Motor neuron (in vitro differentiated cells): ENCODE measurements around the gene NKX2-3. TPM values are rescaled to one million over a fixed set of nuclear protein-coding genes. Genes with fewer than 3 reads are reported as not detected.
A peak's percentile ranks its signal among the peaks of the same experiment; 100 is the strongest.

Experiments
- ATAC-seq, 8 experiments: fragments of 200-7000 bp; cut with Tn5 transposase; replicated peaks in 6 of 8; 2 replicates each; pipeline ENCODE4 v1.8.0; 2021; ENCODE audit warnings: mild to moderate bottlenecking in 8 of 8, moderate library complexity in 8 of 8
- H3K27ac ChIP-seq, 2 donors: fragments of 250-450 bp; sonication (Bioruptor Pico); 2 replicates each; pipeline ENCODE4 v1.9.0; 2021; ENCODE audit warnings: antibody characterized with exemption in 2 of 2, mild to moderate bottlenecking in 2 of 2, moderate library complexity in 1 of 2
- H3K4me1 ChIP-seq, 2 donors: fragments of 250-450 bp; sonication (Bioruptor Pico); replicated peaks in 1 of 2; 2 replicates each; pipeline ENCODE4 v1.6.1; 2021; ENCODE audit warnings: antibody characterized with exemption in 2 of 2, mild to moderate bottlenecking in 2 of 2, moderate library complexity in 1 of 2
- H3K4me3 ChIP-seq, 5 donors: fragments of 250-450 bp; sonication (Bioruptor Pico); 2 replicates each; pipeline ENCODE4 v1.9.0; 2021; ENCODE audit warnings: antibody characterized with exemption in 5 of 5, mild to moderate bottlenecking in 5 of 5, moderate library complexity in 4 of 5
- WGBS, 10 experiments: fragments of 450-650 bp; shearing (Covaris generic); methylation state at CpG; one replicate each; pipeline ENCODE4 v1.0.0; 2022; 5-methylcytosine and 5-hydroxymethylcytosine counted together
- in situ Hi-C, 9 experiments: fragments of 400-800 bp; cut with MboI; loops; one replicate each; pipeline ENCODE4 v1.15.0; 2021; ENCODE audit warnings: low sequenced_read_pairs in 9 of 9, low pct_unique_long_range_greater_than_20kb in 2 of 9; ENCODE audit not compliant: unreplicated experiment in 9 of 9
- total RNA-seq, 8 experiments: library from RNA; unstranded; fragments of 300-600 nt; gene quantifications; 2 replicates each; pipeline versions ENCODE4 v1.2.3 to v1.2.4, GENCODE V29; 2022

The NKX2-3 gene
- total RNA-seq, result under 1 TPM in 2 of 8 experiments, not detected in 6; 0.05 to 0.33 TPM

DNA sequence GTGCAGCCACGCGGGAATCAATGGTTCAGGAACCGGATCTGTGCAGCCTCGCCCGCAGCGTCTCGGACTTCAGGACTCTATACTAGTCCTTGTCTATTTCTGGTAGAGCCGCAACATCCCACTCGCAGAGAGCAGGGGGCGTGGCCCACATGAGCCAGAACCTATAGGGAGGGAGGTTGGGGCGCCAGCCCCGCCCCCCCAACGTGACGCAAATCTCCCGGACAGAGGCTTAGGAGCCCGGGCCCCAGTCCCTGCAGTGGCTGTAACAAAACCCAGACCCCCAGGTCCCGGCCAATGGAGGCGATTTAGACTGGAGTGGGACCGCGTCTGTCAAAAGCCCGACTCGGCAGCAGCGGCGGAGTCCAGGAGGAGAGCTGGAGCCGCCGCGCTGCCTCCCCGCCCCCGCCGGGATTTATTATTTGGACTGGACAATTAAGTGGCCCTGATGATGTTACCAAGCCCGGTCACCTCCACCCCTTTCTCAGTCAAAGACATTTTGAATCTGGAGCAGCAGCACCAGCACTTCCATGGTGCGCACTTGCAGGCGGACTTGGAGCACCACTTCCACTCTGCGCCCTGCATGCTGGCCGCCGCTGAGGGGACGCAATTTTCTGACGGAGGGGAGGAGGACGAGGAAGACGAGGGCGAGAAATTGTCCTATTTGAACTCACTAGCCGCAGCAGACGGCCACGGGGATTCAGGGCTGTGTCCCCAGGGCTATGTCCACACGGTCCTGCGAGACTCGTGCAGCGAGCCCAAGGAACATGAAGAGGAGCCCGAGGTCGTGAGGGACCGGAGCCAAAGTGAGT, at the start of gene NKX2-3:
Gene NKX2-3 (plus strand): TSS at position 256 of the 809 bp plus-strand sequence. CDS start 190 bp downstream, at position 446.
- Histone ChIP-seq H3K4me1 (peaks cover 0 to 9% of the 10 kb centered on the region in 2 donors), H3K4me3 (peak within 1 kb of the TSS in 2 of 5 donors; percentile 23 to 26), H3K27ac (no peak within 1 kb of the TSS)
- 0 to 18% (median 3%) methylated on average over 2 to 18 of the region's 51 CpGs; no CpG with 5 or more reads in 5 of the 10 experiments for WGBS, 10 experiments
- in situ Hi-C loops, result no loop called here
- peak in 7 of 8 experiments; percentile 43 to 74 (median 57) for ATAC-seq

DNA sequence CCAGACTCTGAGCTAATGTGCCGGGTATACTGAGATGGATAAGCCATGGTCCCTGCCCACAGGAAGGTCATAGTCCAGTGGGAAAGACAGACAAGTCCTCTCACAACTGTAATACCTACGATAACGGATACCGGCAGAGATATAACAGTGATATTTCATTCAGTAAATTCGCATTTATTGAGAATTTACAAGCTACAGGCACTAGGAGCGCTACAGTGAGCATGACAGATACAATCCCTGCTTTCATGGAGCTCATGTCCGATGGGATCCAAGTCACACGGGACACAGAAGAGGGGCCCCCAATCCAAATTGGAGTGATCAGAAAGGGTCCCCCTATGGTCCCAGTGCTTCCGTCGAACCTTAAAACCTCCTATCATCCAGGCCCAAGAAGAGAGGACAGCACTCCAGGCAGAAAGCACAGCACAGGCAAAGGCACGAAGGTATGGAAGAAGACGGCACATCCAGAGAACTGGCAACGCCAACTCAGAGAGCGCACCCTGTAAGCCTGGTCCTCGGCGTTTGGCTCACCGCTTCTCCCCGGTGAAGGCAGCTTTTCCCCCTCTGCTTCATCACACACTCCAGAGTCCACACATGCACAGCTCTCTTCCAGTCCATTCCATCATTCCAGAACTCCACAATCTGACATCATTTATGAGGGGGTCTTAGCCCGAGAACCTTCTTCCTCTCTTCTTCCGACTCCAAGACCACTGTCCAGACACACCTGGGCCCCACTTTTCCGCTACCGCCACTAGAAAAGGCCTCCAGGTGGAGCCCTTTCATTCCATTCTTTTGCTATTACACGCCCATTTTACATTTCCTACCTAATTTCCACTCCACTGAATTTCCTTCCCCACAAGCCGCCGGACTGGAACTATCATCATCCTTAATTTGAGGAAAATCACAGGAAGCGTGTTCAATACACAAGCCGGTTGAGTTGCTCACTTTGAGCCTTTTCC, 47.8 kb upstream of the NKX2-3 start:
- no peak overlapping the region for H3K4me3 ChIP-seq
- no peak overlapping the region for H3K27ac ChIP-seq
- in situ Hi-C loops, result no loop called here
- ATAC-seq, result no peak
- no peaks in the 10 kb centered on the region for H3K4me1 ChIP-seq
- whole genome bisulfite sequencing, 10 experiments, result 39 to 82% (median 63%) methylated on average over 3 to 20 of the region's 27 CpGs

GRCh38 chr10:99487125-99487807, 45.5 kb upstream of the NKX2-3 start:
- H3K4me3 ChIP-seq, result no peak overlapping the region
- ATAC-seq, result peak in 2 of 8 experiments; percentile 51 to 80
- no peak overlapping the region for H3K27ac ChIP-seq
- no peaks in the 10 kb centered on the region for H3K4me1 ChIP-seq
- 0 to 80% (median 59%) methylated on average over 1 to 5 of the region's 5 CpGs; no CpG with 5 or more reads in 1 of the 10 experiments for WGBS, 10 experiments
- in situ Hi-C loops, result no loop called here

DNA sequence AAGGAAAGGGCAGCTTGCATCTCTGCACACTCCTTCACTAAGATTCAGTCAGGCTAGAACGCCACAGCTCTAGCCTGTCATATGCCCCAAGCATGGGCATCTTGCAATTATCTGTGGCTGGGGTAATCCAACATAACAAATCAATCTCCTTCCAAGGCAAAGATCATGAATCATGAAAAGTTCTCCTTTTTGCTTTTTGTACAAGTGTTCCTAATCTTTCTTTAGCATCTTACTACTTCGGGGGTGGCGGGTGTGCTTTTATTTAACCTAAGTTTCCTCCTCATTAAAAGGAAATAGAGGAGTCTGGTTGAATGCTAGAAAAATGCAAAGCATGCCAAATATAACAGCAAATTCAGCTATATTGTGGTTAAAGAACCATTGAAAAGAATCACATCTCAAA, 43.5 kb upstream of the NKX2-3 start:
- no peaks in the 10 kb centered on the region for H3K4me1 ChIP-seq
- no peak overlapping the region for H3K4me3 ChIP-seq
- no peak for ATAC-seq
- 34 to 85% (median 70%) methylated on average over 1 to 3 of the region's 3 CpGs; no CpG with 5 or more reads in 2 of the 10 experiments for WGBS, 10 experiments
- H3K27ac ChIP-seq, result no peak overlapping the region
- in situ Hi-C loops, result no loop called here

DNA sequence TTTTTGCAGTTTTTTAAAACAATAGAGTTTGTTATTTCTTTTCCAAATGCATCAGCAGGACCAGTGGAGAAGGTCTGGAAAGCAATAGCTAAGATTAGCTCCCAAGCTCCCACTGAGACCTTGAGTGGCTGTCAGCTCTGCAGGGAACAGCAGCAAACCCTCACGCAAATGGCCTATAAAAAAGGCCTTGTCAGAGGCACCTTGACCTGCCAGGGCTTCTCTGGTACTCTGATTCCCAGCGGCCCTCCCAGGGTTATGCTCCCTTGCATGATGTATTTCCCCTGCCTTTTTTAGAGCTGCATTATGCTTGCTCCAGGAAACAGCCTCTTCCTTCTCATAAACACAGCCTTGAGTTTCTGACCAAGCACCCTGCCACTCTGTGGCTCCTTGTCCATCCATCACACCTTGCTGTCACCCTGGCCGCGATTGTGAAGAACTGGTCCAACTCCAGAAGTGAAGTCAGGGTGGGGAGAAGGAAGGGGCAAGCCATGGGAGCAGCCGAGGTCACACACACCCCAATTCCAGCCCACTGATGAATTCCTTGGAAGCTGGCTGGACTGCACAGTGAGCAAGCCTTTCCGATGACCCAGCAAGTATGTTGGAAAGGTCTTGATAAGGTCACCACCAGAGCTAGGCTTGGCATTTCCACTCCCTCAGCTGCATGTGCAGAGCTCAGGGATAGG, 35.3 kb upstream of the NKX2-3 start:
- in situ Hi-C loops, result no loop called here
- Histone ChIP-seq H3K4me3 (no peak overlapping the region), H3K4me1 (no peaks in the 10 kb centered on the region), H3K27ac (no peak overlapping the region)
- ATAC-seq, result no peak
- 0 to 80% (median 40%) methylated on average over 1 to 6 of the region's 6 CpGs; no CpG with 5 or more reads in 2 of the 10 experiments for WGBS, 10 experiments

DNA sequence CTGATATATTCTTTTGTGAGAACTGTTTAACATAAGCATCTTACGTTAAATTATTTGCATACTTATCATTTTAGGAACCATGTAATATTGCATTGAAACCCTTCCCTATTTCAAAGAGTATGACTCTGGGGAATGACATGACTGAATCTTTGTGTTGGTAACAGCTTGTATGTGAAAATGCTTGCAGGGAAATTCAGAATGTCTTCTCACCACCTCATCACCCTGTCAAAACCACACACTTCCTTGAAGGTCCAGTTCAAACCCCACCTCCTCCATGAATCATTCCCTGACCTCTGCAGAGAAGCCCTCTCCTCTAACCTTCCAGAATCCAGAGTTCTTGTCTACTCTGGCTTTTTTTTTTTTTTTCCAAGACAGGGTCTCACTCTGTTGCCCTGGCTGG, 26.3 kb upstream of the NKX2-3 start:
- WGBS, 10 experiments, result 0 to 100% (median 92%) methylated on average over 1 of the region's 1 CpG; no CpG with 5 or more reads in 5 of the 10 experiments
- ATAC-seq, result no peak
- Histone ChIP-seq H3K27ac (no peak overlapping the region), H3K4me3 (no peak overlapping the region), H3K4me1 (no peaks in the 10 kb centered on the region)
- in situ Hi-C loops, result no loop called here

- Histone ChIP-seq H3K27ac (no peak overlapping the region), H3K4me3 (no peak overlapping the region), H3K4me1 (no peaks in the 10 kb centered on the region)
- no peak for ATAC-seq
- in situ Hi-C loops, result no loop called here
These were observed 25.5 kb upstream of the NKX2-3 start for GRCh38 chr10:99507265-99507664.

DNA sequence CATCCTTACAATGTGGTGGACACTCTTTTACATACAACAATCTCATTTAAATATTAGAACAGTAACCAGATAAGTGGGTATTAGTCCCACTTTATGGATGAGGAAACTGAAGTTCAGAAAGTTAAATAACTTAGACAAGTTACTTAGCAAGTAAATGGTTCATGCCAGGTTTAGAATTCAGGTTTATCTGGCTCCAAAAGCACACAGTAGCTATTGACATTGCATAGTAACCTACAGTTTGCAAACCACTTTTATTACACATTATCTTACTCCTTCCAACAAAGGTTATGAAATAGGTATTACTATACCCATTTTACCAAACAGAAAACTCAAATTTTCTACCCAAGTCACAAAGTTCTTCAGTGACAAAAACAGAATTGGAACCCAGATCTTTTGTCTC, 19.7 kb upstream of the NKX2-3 start:
- no peak for ATAC-seq
- Histone ChIP-seq H3K27ac (no peak overlapping the region), H3K4me3 (no peak overlapping the region), H3K4me1 (no peaks in the 10 kb centered on the region)
- in situ Hi-C loops, result no loop called here

DNA sequence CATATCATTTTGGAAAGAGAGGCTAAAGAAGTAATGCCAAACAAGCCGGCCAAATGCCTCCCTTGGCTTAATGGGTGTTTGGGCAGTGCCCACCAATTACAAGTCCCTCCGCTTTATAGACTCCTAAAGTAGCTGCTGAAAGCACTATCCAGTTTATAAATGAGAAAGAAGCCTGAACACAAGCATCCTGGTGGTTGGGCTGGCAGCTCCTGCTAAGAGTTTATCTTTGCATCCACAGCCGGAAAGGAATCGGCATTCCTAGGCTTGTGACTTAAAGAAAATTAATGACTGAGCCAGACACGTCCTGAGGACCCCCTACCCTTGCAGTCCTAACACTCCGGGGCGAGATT, 13.1 kb upstream of the NKX2-3 start:
- Histone ChIP-seq H3K27ac (no peak overlapping the region), H3K4me1 (peaks cover 3 to 7% of the 10 kb centered on the region in 2 donors), H3K4me3 (no peak overlapping the region)
- in situ Hi-C loops, result no loop called here
- ATAC-seq, result no peak
- 0 to 40% (median 22%) methylated on average over 1 to 7 of the region's 7 CpGs; no CpG with 5 or more reads in 2 of the 10 experiments for WGBS, 10 experiments

DNA sequence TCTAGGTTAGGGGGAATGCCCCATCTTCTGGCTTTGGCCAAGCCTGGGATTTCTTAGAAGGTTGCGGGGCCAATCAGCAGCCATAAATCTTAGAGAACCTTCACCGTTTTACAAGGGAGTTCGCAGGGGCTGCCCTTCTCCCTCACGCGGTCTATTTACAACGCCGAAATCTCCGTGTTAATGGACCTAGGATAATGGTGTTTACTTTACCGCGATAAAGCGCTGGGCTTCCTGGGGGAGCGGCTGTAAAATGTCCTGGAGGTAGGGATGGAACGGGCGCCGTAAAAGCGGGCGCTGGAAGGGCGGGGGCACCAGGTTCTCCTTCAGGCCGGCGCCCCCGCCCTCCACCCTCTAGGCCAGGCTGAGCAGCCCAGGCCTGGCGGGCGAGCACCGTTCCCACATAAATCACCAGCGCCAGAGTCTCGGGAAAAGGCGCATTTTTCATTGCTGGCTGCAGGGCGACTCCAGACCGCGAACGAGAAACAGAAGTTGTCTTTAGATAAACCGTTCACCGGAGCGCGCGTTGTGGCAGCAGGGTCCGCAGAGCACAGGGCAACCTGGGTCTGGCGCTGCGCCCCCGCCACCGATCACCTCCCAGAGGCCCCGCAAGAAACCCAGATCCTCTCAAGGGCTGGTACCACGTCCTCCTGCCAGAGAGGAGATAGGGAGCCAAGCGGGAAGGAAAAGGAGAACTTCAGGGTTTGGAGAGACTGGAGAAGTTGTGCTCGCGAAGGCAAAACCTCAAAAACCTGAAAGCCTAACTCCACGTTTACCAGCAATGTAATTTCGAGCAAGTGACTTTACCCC, 12.5 kb upstream of the NKX2-3 start:
- peak; percentile 35 to 77 (median 70) for ATAC-seq
- 0 to 17% (median 5%) methylated on average over 1 to 18 of the region's 48 CpGs for WGBS, 10 experiments
- Histone ChIP-seq H3K4me1 (peaks cover 3 to 7% of the 10 kb centered on the region in 2 donors), H3K27ac (no peak overlapping the region), H3K4me3 (peak overlapping the region in 2 of 5 donors; percentile 9 to 24)
- in situ Hi-C loops, result no loop called here

DNA sequence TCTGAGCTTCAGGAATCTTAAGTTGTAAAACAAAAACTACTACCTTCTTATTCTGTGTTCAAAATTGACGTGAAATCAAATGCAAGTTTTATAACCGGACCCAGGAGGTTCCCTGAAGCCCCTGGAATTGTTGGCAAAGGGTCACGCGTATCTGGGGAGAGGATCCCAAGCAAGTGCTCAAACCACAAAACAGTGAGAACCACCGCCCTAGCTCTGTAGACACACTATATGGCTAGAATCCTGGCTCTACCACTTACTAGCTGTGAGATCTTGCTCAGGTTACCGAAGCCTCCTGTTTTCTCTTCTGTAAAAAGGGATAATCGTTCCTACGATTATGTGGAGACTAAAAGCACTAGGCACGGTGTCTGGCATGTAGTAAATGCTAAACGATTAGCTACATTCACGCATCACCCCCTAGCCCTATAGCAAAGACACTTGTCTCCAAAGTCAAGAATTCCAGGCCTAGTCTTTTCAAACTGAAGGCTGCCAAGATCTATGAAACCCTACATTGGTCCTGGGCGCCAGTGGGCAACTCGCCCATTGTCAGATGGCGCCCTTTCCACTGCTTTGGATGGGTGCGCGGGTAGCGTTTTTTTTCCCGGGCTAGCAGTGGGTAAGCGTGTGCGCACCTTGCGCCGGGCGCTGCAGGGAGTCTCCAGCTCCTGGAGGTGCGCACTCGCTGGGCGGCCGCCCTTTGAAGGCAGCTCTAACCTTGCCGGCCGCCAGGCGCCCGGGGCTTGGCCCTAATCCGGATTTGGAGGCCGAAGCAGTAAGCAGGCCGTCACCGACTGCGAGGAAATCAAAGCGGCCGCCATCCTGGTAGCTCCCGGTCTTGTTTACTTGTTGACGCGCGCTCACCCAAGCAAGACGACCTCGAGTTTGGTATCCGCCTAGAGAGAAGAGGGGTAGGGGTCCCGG, 11.6 kb upstream of the NKX2-3 start:
- H3K4me1 ChIP-seq, result peaks cover 3 to 7% of the 10 kb centered on the region in 2 donors
- H3K4me3 ChIP-seq, result no peak overlapping the region
- WGBS, 10 experiments, result 0 to 46% (median 25%) methylated on average over 3 to 15 of the region's 46 CpGs; no CpG with 5 or more reads in 1 of the 10 experiments
- no peak overlapping the region for H3K27ac ChIP-seq
- ATAC-seq, result no peak
- in situ Hi-C loops, result no loop called here
